CD4-positive, alpha-beta T cell treated with Interleukin-21 for 1 hour (primary cell): ENCODE results near the gene GPC3.
"Not testable (repeated sequence)": the region's sequence is repeated elsewhere in the genome, so short reads cannot be mapped to it uniquely, and the experiment has no call there.

Source experiments
- DNase-seq: peaks from one replicate; pipeline ENCODE4 v3.0.0-alpha.2; 2020

GPC3 gene

GRCh38 chrX:133994576-133994975 lies 9.2 kb upstream of the GPC3 start:
- DNase-seq: no peak

- no peak for DNase-seq
Observed at GRCh38 chrX:133992882-133993281, 7.5 kb upstream of the GPC3 start.

- DNase-seq: no peak
Observed at GRCh38 chrX:133991814-133992213, 6.4 kb upstream of the GPC3 start.

GRCh38 chrX:133991057-133991456 lies 5.7 kb upstream of the GPC3 start:
- DNase-seq: not testable (repeated sequence)

- no peak for DNase-seq
Observed at GRCh38 chrX:133989993-133990392, 4.6 kb upstream of the GPC3 start.

GRCh38 chrX:133989490-133989889 lies 4.1 kb upstream of the GPC3 start:
- no peak for DNase-seq

GRCh38 chrX:133988010-133988409 lies 2.6 kb upstream of the GPC3 start:
- DNase-seq: no peak

- DNase-seq: no peak
Observed at GRCh38 chrX:133987188-133987587, 1.8 kb upstream of the GPC3 start.

- DNase-seq: no peak
Observed at GRCh38 chrX:133985967-133986683, 731 bp upstream of the GPC3 start.

GRCh38 chrX:133984857-133985163 lies 584 bp downstream of the GPC3 start:
- DNase-seq: no peak

- DNase-seq: no peak
Observed at GRCh38 chrX:133983974-133984845, 1.2 kb downstream of the GPC3 start.

GRCh38 chrX:133983256-133983973 lies 2.0 kb downstream of the GPC3 start:
- no peak for DNase-seq

- DNase-seq: no peak
Observed at GRCh38 chrX:133981924-133982323, 3.5 kb downstream of the GPC3 start.

GRCh38 chrX:133980832-133981588 lies 4.4 kb downstream of the GPC3 start:
- no peak for DNase-seq

GRCh38 chrX:133980406-133980805 lies 5.0 kb downstream of the GPC3 start:
- DNase-seq: no peak

GRCh38 chrX:133979641-133980230 lies 5.7 kb downstream of the GPC3 start:
- no peak for DNase-seq

- DNase-seq: no peak
Observed at GRCh38 chrX:133973704-133974103, 11.7 kb downstream of the GPC3 start.

- no peak for DNase-seq
Observed at GRCh38 chrX:133972916-133973315, 12.5 kb downstream of the GPC3 start.

- no peak for DNase-seq
Observed at GRCh38 chrX:133971586-133971985, 13.8 kb downstream of the GPC3 start.

- DNase-seq: no peak
Observed at GRCh38 chrX:133970076-133970475, 15.3 kb downstream of the GPC3 start.

- no peak for DNase-seq
Observed at GRCh38 chrX:133969191-133969590, 16.2 kb downstream of the GPC3 start.

- DNase-seq: no peak
Observed at GRCh38 chrX:133968109-133968508, 17.3 kb downstream of the GPC3 start.

- DNase-seq: no peak
Observed at GRCh38 chrX:133966199-133966598, 19.2 kb downstream of the GPC3 start.
